HEK293T (cell line): ENCODE measurements around the gene SMARCB1.

Experiments used
- BHLHE40 ChIP-seq: fragments of 450-650 bp; IDR thresholded peaks from 2 replicates; pipeline ENCODE4 v1.6.1; 2016; ENCODE audit warnings: mild to moderate bottlenecking, moderate library complexity, borderline replicate concordance
- ELF4 ChIP-seq: fragments of 450-650 bp; IDR thresholded peaks from 2 replicates; pipeline ENCODE4 v1.6.1; 2017; ENCODE audit warnings: antibody characterized with exemption
- FOXA1 ChIP-seq: fragments of 450-650 bp; IDR thresholded peaks from 2 replicates; pipeline ENCODE4 v1.6.1; 2016; ENCODE audit warnings: mild to moderate bottlenecking
- FOXM1 ChIP-seq: fragments of 450-650 bp; IDR thresholded peaks from 2 replicates; pipeline ENCODE4 v1.6.1; 2017; ENCODE audit warnings: mild to moderate bottlenecking, borderline replicate concordance
- HDGF ChIP-seq: fragments of 450-650 bp; IDR thresholded peaks from 2 replicates; pipeline ENCODE4 v1.6.1; 2017; ENCODE audit warnings: antibody characterized with exemption, borderline replicate concordance
- LEF1 ChIP-seq: fragments of 450-650 bp; IDR thresholded peaks from 2 replicates; pipeline ENCODE4 v1.6.1; 2017; ENCODE audit warnings: mild to moderate bottlenecking, borderline replicate concordance
- SP1 ChIP-seq: fragments of 450-650 bp; IDR thresholded peaks from 2 replicates; pipeline ENCODE4 v1.6.1; 2017
- SUZ12 ChIP-seq: fragments of 450-650 bp; IDR thresholded peaks from 2 replicates; pipeline ENCODE4 v1.6.1; 2016; ENCODE audit warnings: mild to moderate bottlenecking

- TF ChIP-seq LEF1 (no peak), SP1 (no peak), FOXM1 (no peak), SUZ12 (no peak), ELF4 (no peak), BHLHE40 (no peak), HDGF (no peak), FOXA1 (no peak)
Observed at GRCh38 chr22:23833911-23834317, 47.1 kb downstream of the SMARCB1 start.
